Stimulated activated CD4-positive, alpha-beta T cell treated with anti-CD3 and anti-CD28 coated beads, TNF-alpha, amount 100 ng/mL, for 48 hours (primary cell): ENCODE data around the gene SPA17.

ENCODE experiments used
- DNase-seq, 3 donors: peaks; one replicate each; pipeline ENCODE4 v3.0.0-alpha.2; 2020; ENCODE audit warnings: low read depth in 3 of 3

The SPA17 gene

DNA sequence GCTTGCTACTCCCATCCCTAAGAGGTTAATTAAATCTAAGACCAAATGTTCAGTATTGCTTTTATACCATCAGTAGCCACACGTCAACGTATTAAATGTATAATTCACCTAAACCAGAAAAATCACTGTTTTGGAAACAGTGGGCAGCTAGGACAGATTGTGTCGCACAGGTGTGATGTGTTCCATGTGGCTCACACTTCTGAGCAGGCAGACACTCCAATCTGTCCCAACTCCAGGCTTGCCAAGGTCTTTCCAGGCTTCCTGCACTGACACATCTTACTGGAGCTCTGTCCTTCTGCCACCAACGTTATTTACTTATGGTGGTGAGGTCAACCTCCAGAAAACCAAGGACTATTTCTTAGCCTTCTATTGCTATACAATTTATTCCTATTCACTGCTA lies 11.6 kb upstream of the SPA17 start:
- DNase-seq: no peak

DNA sequence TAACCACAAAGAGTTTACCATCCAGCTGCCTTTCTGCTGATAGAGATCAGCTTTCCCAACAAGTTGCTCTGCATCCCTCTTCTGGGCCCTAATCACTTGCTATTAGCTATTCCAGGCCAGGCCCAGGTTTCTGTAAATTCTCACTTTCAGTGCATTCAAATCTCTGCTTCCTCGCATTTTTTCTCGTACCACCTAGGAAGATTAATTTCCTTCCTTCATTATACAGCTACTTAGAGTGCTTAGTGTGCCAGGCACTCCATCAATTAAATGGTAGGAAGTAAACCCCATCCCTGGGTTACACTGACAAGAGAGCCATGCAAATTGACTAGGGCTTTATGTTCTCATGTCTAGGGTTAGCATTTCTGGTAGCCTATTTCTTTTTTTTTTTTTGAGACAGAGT lies 9.8 kb upstream of the SPA17 start:
- DNase-seq: no peak

DNA sequence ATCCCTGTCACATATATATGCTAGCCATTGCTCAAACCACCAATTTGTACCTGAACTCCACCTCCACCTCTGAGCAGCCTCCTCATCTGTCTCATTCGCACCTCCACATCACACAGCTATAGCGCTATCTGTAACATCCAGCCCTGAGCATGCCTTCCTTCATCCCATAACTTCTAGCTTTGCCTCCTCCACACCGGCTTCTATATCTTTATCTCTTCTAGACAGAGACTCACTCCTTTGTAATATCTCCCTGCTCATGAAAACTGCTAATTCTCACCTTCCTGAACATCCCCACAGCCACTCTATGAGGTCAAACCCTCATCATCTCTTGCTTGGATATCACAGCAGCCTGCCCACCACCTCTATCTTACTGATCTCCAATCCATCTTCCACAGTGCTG lies 6.1 kb upstream of the SPA17 start:
- no peak for DNase-seq

- DNase-seq: peak in 2 of 3 donors; percentile 11 to 40
Measured at GRCh38 chr11:124669193-124669592, 4.5 kb upstream of the SPA17 start.

- no peak for DNase-seq
Measured at GRCh38 chr11:124670732-124671131, 3.0 kb upstream of the SPA17 start.

- no peak for DNase-seq
Measured at GRCh38 chr11:124672536-124673215, 1.0 kb upstream of the SPA17 start.

DNA sequence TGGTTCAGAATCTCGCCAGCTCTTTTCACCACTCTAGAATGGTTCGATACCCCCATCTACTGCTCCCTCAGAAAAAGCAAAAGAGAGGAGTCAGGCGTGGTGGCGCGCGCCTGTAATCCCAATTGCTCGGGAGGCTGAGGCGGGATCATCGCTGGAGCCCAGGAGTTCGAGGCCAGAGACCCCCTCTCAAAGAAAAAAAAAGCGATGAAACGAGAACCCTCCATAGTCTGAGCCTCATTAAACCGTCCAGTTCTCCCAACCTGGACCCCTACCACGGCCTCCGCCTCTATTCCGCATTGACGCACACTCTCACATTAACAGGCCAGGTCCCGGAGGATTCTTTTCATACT lies 439 bp downstream of the SPA17 start:
- DNase-seq: no peak

DNA sequence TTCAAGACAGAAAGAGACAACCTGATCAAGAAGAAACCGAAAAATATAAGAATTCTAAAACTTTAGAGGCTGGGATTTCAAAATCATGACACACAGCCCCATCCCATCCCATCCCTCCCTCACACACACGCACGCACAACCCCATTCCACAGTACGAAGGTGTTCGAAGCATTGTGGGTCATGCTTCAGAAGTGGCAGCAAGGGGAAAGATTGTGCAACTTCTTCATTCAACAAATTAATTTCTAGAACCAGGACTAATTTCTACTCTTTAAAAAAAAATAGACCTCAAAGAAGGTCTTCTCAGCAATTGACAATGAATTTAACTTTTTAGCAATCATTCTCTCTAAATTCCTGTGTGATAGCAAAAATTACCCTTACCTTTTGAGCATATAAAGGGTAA lies 867 bp downstream of the SPA17 start:
- no peak for DNase-seq

- DNase-seq: no peak
Measured at GRCh38 chr11:124676386-124676785, 2.7 kb downstream of the SPA17 start.

DNA sequence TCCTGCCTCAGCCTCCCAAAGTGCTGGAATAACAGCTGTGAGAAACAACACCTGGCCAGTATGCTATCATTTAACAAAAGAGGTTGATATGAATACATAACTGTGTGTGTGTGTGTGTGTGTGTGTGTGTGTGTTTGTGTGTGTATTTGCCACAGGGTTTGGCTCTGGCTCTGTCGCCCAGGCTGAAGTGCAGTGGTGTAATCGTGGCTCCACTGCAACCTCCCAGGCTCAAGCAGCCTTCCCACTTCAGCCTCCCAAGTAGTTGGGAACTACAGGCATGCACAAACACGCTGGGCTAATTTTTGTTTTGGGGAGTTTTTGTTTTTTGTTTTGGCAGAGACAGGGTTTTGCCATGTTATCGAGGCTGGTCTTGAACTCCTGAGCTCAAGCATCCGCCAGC lies 4.7 kb downstream of the SPA17 start:
- no peak for DNase-seq

DNA sequence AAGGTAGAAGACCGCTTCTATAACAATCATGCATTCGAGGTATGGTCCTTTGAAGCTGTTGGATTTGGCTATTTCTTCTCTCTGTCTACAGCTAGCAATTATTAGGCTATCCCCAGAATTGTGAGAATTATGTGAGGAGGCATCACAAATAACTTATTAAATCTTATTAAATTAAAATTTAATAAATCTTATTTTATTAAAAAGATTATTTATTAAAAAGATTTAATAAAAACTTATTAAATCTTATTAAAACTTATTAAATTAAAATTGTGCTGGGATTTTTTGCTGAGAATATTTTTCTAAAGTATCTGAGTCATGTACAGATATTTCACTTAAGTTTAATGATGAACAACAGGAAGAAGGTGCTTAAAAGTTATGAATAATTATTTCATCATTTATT lies 7.7 kb downstream of the SPA17 start:
- DNase-seq: no peak

- no peak for DNase-seq
Measured at GRCh38 chr11:124682443-124682842, 8.7 kb downstream of the SPA17 start.

DNA sequence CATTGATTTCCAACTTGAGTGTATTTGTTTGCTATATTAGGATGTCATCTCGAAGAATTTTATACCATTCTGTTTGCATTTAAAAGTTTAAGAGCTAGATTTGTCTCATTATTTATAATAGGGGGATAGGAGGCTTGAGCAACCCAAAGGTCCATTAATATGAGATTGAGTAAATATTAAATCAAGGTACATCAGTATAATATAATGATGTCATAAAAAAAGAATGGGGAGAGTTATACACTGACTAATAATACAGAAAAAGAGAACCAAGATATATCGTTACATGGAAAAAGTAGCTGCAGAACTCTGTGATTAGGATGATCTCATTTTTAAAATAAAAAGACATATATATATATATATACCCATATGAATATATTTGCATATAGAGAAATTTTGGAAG lies 19.4 kb downstream of the SPA17 start:
- DNase-seq: no peak

GRCh38 chr11:124699547-124699946 lies 25.8 kb downstream of the SPA17 start:
- no peak for DNase-seq

DNA sequence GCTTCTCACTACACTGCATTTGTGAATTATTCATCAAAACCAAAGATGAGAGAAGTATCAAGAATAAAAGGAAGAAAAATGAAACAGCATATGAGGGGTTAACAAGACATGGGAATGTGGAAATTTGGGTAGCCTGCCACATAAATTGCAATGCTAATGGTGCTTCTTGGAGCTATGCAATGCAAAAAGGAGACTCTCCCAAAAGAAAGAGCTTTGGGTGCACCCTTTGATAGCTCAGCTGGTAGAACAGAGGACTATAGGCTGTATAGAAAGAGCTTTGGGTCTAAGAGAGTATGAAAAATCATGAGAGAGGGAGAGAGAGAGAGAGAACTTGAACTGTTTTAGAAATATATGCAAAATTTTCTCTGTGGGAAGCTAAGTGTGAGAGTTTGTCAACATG lies 26.3 kb downstream of the SPA17 start:
- DNase-seq: no peak

- no peak for DNase-seq
Measured at GRCh38 chr11:124707829-124708228, 34.1 kb downstream of the SPA17 start.

DNA sequence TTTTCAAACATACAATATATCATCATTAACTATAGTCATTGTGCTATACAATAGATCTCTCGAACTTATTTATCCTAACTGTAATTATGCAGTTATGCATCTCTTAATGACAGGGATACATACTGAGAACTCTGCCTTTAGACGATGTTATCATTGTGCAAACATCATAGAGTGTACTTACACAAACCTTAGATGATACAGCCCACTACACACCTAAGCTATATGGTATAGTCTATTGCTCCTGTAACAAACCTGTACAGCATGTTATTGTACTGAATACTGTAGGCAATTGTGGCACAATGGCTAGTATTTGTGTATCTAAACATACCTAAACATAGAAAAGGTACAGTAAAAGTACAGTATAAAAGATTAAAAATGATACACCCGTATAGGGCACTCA lies 38.7 kb downstream of the SPA17 start:
- no peak for DNase-seq

DNA sequence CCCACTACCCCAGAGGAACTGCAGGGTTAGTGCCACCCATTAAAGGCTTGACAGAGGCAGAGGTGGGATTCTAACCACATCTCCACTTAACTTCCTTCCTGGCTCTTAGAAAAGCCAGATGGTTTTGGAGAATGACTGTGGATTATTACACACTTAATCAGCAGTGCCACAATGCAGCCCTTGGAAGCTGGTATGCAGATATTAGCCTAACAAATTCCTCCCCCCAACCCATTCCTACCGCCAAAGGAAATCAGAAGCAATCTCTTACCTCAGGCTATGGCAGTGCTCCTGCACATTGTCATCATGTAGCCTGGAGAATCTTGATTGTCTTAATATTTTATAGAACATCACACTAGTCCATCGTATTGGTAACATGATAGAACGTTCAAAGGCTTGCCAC lies 42.9 kb downstream of the SPA17 start:
- DNase-seq: no peak

- no peak for DNase-seq
Measured at GRCh38 chr11:124717421-124717785, 43.7 kb downstream of the SPA17 start.

DNA sequence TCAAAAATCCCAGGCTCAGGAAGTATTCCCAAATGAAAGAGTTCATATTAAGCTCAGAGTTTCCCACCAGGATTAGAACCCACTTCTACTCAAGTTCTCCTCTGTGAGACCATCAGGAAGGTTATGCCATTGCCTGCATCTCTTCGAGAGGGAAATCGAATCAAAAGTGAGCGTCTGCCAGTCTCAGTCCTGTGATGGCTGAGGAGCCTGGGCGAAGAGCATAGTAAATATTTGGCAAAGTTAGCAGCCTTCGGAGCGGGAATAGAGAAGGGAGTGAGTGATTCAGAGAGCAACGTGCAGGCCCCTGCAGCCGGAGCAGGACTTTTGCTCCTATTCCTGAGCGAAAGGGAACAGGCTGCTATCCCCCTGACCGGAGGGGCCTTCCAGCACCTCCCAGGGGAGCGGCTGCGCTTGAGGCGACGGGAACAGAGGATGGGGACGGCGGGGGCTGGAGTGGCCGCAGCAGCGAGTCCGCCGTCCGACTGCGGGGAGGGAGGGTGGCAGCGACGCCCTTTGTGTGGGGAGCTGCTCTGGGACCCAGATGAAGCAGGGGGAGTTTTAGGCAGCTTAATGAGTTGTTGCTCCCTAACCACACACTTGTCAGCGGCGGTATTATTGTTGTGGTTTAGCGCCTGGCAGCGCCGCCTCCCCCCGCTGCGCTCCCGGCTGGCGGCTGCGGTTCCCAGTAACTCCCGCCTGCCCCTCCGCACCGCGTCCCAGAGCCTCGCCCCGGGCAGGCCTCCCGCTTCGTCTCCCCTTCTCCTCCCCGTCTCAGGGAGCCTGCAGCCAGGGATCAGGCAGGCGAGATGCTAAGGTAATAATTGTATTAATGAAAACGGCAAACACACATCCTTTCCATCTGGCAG lies 44.3 kb downstream of the SPA17 start:
- DNase-seq: no peak

DNA sequence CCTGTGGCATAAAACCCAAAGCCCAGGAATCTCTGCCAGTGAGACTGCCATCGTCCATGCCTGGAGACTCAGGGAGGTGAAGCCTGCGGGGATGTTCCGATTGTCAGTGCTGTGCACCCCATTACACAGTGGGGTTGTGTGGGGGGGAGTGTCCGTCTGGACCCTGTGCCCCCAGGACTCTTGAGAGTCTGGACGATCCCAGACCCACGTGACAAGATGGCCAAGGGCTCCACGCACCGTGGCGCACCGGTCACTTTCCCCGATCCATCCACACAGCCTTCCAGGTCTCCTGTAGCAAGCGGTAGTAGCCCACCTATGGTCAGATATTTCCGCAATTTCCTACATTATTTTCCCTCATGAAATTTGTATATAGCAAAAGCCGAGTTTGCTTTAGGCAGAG lies 45.1 kb downstream of the SPA17 start:
- no peak for DNase-seq

- no peak for DNase-seq
Measured at GRCh38 chr11:124719534-124719933, 45.8 kb downstream of the SPA17 start.

DNA sequence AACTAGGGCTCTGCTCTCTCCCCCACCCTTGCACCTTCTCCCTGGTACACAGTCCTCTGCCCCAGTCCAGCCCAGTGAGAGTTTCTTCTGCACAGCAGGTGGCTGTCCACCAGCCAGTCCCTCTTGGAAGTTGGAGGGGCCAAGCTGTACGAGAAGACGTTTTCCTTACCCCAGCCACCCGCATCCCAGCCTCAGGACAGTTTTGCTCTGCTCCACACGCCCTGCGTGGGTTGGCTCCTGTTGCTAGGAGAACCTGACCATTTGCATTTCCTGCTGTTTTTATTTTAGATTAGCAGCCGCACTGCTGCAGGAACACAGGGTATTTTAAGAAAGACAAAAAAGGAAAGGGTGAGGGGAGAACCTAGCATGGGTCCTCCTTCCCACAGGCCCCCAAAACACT lies 48.5 kb downstream of the SPA17 start:
- no peak for DNase-seq
